Hematopoietic multipotent progenitor cell treated with erythropoietin and hydrocortisone succinate and interleukin-3 and kit ligand, for 17 days (in vitro differentiated cells): ENCODE results near the gene CADM3.

Source experiments
- DNase-seq: peaks from one replicate; pipeline ENCODE4 v3.0.0-alpha.2; 2015; ENCODE audit warnings: low spot score

CADM3 gene, protein sequence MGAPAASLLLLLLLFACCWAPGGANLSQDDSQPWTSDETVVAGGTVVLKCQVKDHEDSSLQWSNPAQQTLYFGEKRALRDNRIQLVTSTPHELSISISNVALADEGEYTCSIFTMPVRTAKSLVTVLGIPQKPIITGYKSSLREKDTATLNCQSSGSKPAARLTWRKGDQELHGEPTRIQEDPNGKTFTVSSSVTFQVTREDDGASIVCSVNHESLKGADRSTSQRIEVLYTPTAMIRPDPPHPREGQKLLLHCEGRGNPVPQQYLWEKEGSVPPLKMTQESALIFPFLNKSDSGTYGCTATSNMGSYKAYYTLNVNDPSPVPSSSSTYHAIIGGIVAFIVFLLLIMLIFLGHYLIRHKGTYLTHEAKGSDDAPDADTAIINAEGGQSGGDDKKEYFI

GRCh38 chr1:159171254-159171687, at the start of gene CADM3:
CADM3 (plus strand) TSS chr1:159171615; CDS start chr1:159171766, 151 bp downstream.
- no peak for DNase-seq

- no peak for DNase-seq
Measured at GRCh38 chr1:159122005-159122621, 49.3 kb upstream of the CADM3 start.

- no peak for DNase-seq
Measured at GRCh38 chr1:159123587-159123986, 47.8 kb upstream of the CADM3 start.

GRCh38 chr1:159132271-159132881, 39.0 kb upstream of the CADM3 start:
- DNase-seq = peak; percentile 78

GRCh38 chr1:159140474-159140873, 30.9 kb upstream of the CADM3 start:
- no peak for DNase-seq

DNA sequence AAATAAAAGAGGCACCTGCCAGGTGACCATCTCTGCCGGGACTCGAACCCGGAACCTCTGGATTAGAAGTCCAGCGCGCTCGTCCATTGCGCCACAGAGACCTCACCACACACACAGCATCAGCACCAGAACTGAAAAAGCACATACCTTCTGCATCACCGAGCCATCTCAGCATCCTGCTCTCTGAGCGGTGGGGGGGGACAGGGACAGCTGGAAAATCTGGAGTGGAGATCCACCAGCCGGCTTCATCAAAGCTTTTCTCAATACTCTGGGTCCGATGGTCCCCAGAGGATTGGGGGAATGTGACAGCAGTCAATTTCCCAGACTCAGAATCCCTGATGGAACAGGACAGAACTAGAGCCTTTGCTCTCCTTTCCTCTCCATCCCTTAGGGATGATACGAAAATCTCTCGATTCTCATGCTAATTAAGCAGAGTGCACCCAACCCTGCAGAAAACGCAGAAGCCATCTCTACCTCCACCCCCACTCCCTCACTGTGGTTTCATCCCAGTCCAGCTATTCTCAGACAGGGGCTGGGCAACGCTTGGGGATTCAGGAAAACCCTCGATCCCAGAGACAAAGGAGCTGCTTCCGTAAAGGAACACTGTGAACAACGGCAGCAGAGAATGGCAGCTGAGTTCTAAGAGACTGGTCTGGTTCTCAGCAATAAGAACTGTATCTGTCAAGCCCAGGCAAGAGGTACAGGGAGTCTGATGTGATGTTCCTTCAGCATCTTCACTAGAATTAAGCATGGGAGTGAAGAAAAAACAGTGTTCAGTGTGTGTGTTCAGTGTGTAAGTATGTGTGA, 29.6 kb upstream of the CADM3 start:
- DNase-seq = no peak

DNA sequence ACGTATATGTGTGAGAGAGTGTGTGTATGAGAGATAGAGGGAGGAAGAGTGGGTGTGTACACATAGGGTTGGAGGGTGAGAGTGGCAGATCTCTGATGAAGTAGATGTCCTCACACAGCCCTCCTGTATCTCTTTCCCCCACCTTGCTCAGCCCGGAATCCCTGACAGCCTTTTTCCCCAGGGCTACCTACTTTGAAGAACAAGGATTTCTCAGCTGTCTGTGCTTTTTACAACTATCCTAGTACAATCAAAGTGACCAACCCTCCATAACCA, 29.1 kb upstream of the CADM3 start:
- DNase-seq = no peak

GRCh38 chr1:159142726-159143510, 28.5 kb upstream of the CADM3 start:
- DNase-seq = no peak

DNA sequence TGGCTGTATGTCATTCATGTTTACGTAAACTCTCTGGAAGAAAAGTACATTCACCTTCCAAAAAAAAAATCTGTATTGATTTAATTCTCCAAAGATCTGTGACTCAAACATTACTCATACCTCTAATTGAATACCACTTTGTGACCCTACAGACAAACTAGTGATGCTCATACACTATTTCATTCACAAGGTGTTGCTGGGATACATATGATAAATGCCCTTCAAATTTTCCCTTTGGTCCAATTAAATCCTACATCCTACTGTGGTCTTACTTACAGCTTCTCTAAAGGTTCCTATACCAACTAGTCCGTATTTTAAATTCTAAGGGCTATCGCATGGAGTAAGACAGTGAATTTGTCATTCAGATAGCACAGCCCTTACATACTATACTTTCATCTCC, 26.8 kb upstream of the CADM3 start:
- DNase-seq = no peak

DNA sequence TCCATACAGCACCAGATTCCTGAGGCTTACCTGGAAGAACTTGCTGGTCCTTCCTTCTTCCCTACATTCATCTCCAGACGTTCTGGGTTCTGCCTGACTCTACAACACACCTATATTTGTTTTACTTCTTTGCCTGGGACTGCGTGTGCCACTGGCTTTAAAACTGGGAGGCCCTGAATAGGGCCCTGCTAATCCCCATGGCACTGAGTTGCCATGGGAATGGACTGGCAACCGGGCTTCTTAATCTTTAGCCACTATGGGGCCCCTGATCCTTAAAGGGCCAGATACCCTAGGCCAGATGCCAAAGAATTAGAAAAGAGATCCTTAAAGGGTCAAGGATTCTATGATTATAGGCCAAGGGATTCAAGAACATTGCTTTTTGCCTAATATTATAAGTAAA, 24.4 kb upstream of the CADM3 start:
- DNase-seq = no peak

- DNase-seq = no peak
Measured at GRCh38 chr1:159152031-159152430, 19.4 kb upstream of the CADM3 start.

GRCh38 chr1:159161001-159161718, 10.3 kb upstream of the CADM3 start:
- peak; percentile 88 for DNase-seq

DNA sequence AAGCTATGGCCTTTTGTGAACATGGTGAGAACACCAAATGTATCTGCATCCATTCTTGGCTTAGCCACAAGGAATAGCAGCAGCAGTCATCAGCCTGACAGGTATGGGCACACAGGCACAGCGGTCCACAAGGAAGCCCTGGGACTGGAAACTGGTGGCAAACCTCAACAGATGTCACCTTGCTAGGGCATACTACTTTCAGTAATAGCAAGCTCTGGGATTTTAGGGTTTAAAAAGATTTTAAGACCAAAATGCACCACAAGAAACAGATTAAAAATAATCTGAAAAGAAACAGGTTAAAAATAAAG, 9.7 kb upstream of the CADM3 start:
- DNase-seq = no peak

DNA sequence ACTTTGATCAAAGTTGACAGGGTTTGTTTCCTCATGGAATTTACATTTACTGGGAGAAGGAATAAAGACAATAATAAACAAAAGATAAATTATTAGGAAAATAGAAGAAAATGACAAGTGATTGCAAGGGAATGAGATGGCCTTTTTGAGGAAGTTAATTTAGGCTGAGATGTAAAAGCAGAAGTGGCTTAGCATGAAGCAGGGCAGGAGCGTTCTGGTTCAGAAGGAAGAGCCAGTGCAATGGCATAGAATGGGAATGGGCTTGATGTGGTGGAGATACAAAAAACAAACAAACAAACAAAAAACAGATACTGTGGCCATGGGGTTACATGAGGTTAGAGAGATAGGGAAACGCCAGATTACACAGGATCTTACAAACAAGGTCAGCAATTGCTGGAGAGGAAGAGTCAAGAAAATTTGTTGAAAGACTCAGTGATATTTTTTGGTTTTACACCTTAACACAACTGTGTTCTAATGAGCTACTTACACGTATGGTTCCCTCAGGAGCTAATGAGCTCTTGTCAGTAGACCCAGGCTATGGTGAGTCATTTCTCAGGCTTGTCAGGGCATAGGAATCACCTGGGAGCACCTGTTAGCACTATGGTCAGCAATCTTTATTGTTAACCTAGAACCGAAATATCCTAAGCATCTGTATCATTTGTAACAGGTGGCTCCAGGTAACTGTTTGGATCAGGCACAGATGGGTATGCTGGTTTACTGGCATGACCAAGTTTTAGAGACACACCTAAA, 8.7 kb upstream of the CADM3 start:
- DNase-seq = no peak

DNA sequence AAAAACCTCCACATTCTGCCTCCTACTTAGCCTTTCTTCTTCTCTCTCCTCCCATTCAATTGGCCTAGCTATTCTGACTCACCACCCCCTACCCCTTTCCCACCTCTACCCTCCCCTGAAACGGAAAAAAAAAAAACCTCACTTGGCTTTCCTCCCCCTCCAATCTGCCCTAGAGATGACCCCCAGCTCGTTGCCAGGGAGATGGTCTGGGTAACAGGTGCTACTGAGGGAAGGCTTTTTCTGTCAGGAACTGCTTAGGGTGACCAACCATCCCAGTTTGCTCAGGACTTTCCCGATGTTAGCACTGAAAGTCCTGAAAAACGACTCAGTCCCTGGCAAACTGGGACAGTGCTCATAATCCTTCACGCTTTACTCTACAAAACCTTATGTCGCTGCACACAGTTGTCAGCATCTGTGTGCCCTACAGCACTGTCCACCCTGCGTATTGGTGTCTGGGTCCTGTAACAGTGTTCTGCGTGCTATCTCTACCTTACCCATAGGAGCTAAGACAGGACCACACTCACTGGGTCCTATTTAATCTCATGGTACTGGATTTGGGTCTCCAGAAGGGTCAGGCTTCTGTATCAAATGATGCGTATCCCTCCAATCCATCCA, 7.7 kb upstream of the CADM3 start:
- no peak for DNase-seq

DNA sequence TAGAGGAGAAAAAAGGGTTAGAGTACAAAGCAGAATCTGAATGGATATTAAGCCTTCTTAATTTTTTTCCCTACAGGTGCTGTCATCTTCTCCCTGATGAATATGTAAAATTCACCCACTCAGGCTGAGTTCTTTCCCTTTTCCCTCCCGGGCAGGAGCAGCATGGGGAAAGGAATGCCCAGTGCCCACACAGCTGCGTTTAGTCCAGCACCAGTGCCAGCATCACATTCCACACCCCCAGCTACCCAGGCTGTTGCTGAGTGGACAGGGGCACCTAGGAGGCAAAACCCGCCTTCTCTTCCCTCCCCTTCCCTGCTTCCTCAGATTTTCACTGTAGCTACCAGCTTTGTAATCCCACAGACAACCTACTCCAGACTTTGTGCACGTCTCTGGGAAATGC, 3.4 kb upstream of the CADM3 start:
- no peak for DNase-seq

DNA sequence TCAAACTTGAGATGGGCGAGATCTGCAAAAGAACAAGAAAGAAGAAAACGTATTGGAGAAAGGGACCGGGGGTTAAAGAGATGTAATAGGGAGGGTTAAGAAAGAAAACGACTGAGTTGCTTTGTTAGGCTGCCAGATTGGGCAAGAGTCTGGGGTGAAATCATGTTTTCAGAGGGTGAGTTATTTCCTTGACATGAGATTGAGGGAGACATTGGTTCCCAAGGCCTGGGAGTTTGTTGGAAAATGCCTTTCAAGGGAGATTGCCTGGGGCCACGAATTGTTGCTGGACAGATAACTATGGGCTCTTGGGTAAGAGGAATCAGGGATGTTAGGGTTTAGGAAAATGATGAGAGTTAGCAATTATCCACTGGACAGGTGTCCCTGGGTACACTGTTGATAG, 776 bp upstream of the CADM3 start:
- no peak for DNase-seq

DNA sequence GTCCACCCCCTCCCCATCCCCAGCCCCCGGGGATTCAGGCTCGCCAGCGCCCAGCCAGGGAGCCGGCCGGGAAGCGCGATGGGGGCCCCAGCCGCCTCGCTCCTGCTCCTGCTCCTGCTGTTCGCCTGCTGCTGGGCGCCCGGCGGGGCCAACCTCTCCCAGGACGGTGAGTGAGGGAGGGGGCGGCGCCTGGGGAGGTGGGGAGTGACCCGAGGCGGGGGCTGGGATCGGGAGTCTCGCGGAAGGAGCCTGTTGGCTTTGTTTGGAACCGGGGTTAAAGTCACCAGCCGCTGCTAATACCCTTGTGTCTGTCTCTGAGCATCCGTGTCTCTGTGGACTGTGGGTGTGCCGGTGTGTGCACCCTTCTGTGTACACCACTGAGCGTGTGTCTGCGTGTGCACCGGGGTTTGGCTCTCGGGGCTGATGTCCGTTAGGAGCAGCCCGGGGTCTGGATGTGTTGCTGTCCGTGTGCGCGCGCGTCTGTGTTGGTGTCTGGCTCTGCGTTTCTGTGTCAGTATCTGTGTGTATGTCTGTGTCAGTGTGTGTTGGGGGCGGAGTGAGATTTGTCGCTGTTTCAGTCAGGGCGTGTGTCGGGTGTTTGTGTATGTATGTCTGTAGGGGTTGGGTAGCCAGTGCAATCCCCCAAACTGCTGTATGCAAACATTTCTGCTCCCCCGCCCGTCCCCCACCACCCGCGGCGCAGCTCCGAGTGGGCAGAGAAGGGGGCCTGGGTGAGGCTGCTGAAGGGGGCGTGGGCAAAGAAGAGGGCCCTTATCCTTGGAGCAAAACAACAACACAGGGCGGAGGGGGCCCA, 480 bp downstream of the CADM3 start:
- DNase-seq = no peak

GRCh38 chr1:159172614-159173291, 1.3 kb downstream of the CADM3 start:
- no peak for DNase-seq
